ENCODE measurements around the gene CSPG5.

Gene CSPG5

GRCh38 chr3:47592066-47592795, 13.6 kb upstream of the CSPG5 start:
- in situ Hi-C loops (cut with MboI; ENCODE audit: low pct_unique_long_range_greater_than_20kb, low sequenced_read_pairs) = no loop called here
- no peak for DNase-seq

GRCh38 chr3:47590216-47590615, 11.6 kb upstream of the CSPG5 start:
- DNase-seq = no peak
- in situ Hi-C loops (cut with MboI; ENCODE audit: low pct_unique_long_range_greater_than_20kb, low sequenced_read_pairs) = no loop called here

GRCh38 chr3:47588587-47588986, 9.9 kb upstream of the CSPG5 start:
- DNase-seq = no peak
- in situ Hi-C loops (cut with MboI; ENCODE audit: low pct_unique_long_range_greater_than_20kb, low sequenced_read_pairs) = no loop called here

GRCh38 chr3:47588053-47588452, 9.4 kb upstream of the CSPG5 start:
- DNase-seq = no peak
- in situ Hi-C loops (cut with MboI; ENCODE audit: low pct_unique_long_range_greater_than_20kb, low sequenced_read_pairs) = no loop called here

GRCh38 chr3:47586746-47587145, 8.1 kb upstream of the CSPG5 start:
- DNase-seq = no peak
- in situ Hi-C loops (cut with MboI; ENCODE audit: low pct_unique_long_range_greater_than_20kb, low sequenced_read_pairs) = no loop called here

GRCh38 chr3:47583320-47584075, 4.8 kb upstream of the CSPG5 start:
- in situ Hi-C loops (cut with MboI; ENCODE audit: low pct_unique_long_range_greater_than_20kb, low sequenced_read_pairs) = no loop called here
- DNase-seq = no peak

- no peak for DNase-seq
- in situ Hi-C loops (cut with MboI; ENCODE audit: low pct_unique_long_range_greater_than_20kb, low sequenced_read_pairs) = no loop called here
Observed at GRCh38 chr3:47581835-47582234, 3.2 kb upstream of the CSPG5 start.

- DNase-seq = no peak
- in situ Hi-C loops (cut with MboI; ENCODE audit: low pct_unique_long_range_greater_than_20kb, low sequenced_read_pairs) = no loop called here
Observed at GRCh38 chr3:47581422-47581821, 2.8 kb upstream of the CSPG5 start.

- in situ Hi-C loops (cut with MboI; ENCODE audit: low pct_unique_long_range_greater_than_20kb, low sequenced_read_pairs) = no loop called here
- no peak for DNase-seq
Observed at GRCh38 chr3:47580481-47580880, 1.8 kb upstream of the CSPG5 start.

GRCh38 chr3:47579875-47580274, 1.2 kb upstream of the CSPG5 start:
- in situ Hi-C loops (cut with MboI; ENCODE audit: low pct_unique_long_range_greater_than_20kb, low sequenced_read_pairs) = no loop called here
- DNase-seq = no peak

- no peak for DNase-seq
- in situ Hi-C loops (cut with MboI; ENCODE audit: low pct_unique_long_range_greater_than_20kb, low sequenced_read_pairs) = no loop called here
Observed at GRCh38 chr3:47578119-47578632, 489 bp downstream of the CSPG5 start.

GRCh38 chr3:47577583-47578118, 1.0 kb downstream of the CSPG5 start:
- in situ Hi-C loops (cut with MboI; ENCODE audit: low pct_unique_long_range_greater_than_20kb, low sequenced_read_pairs) = no loop called here
- no peak for DNase-seq

- no peak for DNase-seq
- in situ Hi-C loops (cut with MboI; ENCODE audit: low pct_unique_long_range_greater_than_20kb, low sequenced_read_pairs) = no loop called here
Observed at GRCh38 chr3:47573190-47574172, 5.2 kb downstream of the CSPG5 start.

GRCh38 chr3:47571391-47572175, 7.1 kb downstream of the CSPG5 start:
- in situ Hi-C loops (cut with MboI; ENCODE audit: low pct_unique_long_range_greater_than_20kb, low sequenced_read_pairs) = no loop called here
- no peak for DNase-seq

GRCh38 chr3:47568901-47569300, 9.8 kb downstream of the CSPG5 start:
- DNase-seq = no peak
- in situ Hi-C loops (cut with MboI; ENCODE audit: low pct_unique_long_range_greater_than_20kb, low sequenced_read_pairs) = no loop called here

GRCh38 chr3:47567149-47567548, 11.5 kb downstream of the CSPG5 start:
- no peak for DNase-seq
- in situ Hi-C loops (cut with MboI; ENCODE audit: low pct_unique_long_range_greater_than_20kb, low sequenced_read_pairs) = no loop called here

GRCh38 chr3:47566667-47567066, 12.0 kb downstream of the CSPG5 start:
- in situ Hi-C loops (cut with MboI; ENCODE audit: low pct_unique_long_range_greater_than_20kb, low sequenced_read_pairs) = no loop called here
- DNase-seq = no peak

- in situ Hi-C loops (cut with MboI; ENCODE audit: low pct_unique_long_range_greater_than_20kb, low sequenced_read_pairs) = no loop called here
- DNase-seq = no peak
Observed at GRCh38 chr3:47565734-47566550, 12.7 kb downstream of the CSPG5 start.

Data from KBM-7 (cell line).